Measurements from ENCODE around the gene ENDOV. TPM values are rescaled to one million over a fixed set of nuclear protein-coding genes. Genes with fewer than 3 reads are reported as not detected.

The ENDOV gene
- polyA plus RNA-seq, 1 donor (not counting 4 experiments of a cell fraction or from before 2014, with no cell fraction given) = 10.9 TPM

DNA sequence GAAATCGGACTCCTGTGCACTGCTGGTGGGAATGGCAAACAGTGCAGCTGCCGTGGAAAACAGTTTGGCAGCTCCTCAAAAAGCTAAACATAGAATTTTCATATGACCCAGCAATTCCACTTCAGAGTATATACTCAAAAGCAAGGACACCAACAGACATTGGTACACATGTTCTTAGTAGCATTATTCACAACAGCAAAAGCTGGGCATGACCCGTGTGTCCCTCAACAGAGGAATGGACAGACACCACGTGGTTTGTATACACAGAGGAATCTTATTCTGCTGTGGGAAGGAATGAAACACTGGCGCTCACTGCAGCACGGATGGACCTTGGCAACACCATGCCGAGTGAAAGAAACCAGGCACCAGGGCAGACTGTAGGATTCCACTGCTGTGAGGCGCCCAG, 45.5 kb downstream of the ENDOV start:
- TF ChIP-seq EZH2 (IDR thresholded peaks at IDR 0.05; ENCODE audit: low read length) (no peak), CTCF (optimal IDR thresholded peaks at IDR 0.05 in 1 of 3, IDR thresholded peaks at IDR 0.05 in 1 of 3, conservative IDR thresholded peaks at IDR 0.05 in 1 of 3; ENCODE audit: extremely low read depth in 1 of 3, insufficient read depth in 2 of 3, low read length in 3 of 3) (no peak)
- Histone ChIP-seq H3K36me3 (ENCODE audit: control insufficient read depth in 2 of 2, extremely low read depth in 1 of 2, insufficient read depth in 2 of 2, low read length in 2 of 2) (no peaks in the 10 kb centered on the region), H4K20me1 (ENCODE audit: control insufficient read depth, extremely low read depth, insufficient read depth, low read length) (no peaks in the 10 kb centered on the region), H3K27me3 (ENCODE audit: control insufficient read depth, extremely low read depth, insufficient read depth, low read length) (peaks cover 26% of the 10 kb centered on the region), H3K4me3 (ENCODE audit: control insufficient read depth in 2 of 3, extremely low read depth in 1 of 3, insufficient read depth in 2 of 3, low read depth in 1 of 3, low read length in 3 of 3) (no peak overlapping the region), H3K27ac (ENCODE audit: control insufficient read depth, insufficient read depth, low read length) (no peak overlapping the region), H3K9ac (ENCODE audit: control insufficient read depth, extremely low read depth, insufficient read depth, low read length) (no peak overlapping the region), H3K9me3 (ENCODE audit: control insufficient read depth, low read depth, low read length) (no peaks in the 10 kb centered on the region), H2AFZ (ENCODE audit: control insufficient read depth, low read length) (no peak overlapping the region), H3K4me1 (ENCODE audit: control insufficient read depth, extremely low read depth, insufficient read depth, low read length) (peaks cover 5% of the 10 kb centered on the region), H3K4me2 (ENCODE audit: control insufficient read depth, extremely low read depth, insufficient read depth, low read depth, low read length) (no peak overlapping the region), H3K9me1 (ENCODE audit: control insufficient read depth, extremely low read depth, insufficient read depth, low read length) (no peaks in the 10 kb centered on the region), H3K79me2 (ENCODE audit: control insufficient read depth, insufficient read depth, low read length) (no peaks in the 10 kb centered on the region)
- DNase-seq (ENCODE audit: low read depth, low spot score) (no peak), FAIRE-seq (no peak)
- dilution Hi-C loops (cut with MboI; ENCODE audit: extremely low pct_ligation_motif_present, low sequenced_read_pairs) = no loop called here

- Histone ChIP-seq H3K9me1 (ENCODE audit: control insufficient read depth, extremely low read depth, insufficient read depth, low read length) (no peaks in the 10 kb centered on the region), H3K4me2 (ENCODE audit: control insufficient read depth, extremely low read depth, insufficient read depth, low read depth, low read length) (no peak overlapping the region), H3K79me2 (ENCODE audit: control insufficient read depth, insufficient read depth, low read length) (no peaks in the 10 kb centered on the region), H3K9me3 (ENCODE audit: control insufficient read depth, low read depth, low read length) (no peaks in the 10 kb centered on the region), H3K4me1 (ENCODE audit: control insufficient read depth, extremely low read depth, insufficient read depth, low read length) (no peaks in the 10 kb centered on the region), H4K20me1 (ENCODE audit: control insufficient read depth, extremely low read depth, insufficient read depth, low read length) (no peaks in the 10 kb centered on the region), H3K4me3 (ENCODE audit: control insufficient read depth in 2 of 3, extremely low read depth in 1 of 3, insufficient read depth in 2 of 3, low read depth in 1 of 3, low read length in 3 of 3) (no peak overlapping the region), H2AFZ (ENCODE audit: control insufficient read depth, low read length) (no peak overlapping the region), H3K36me3 (ENCODE audit: control insufficient read depth in 2 of 2, extremely low read depth in 1 of 2, insufficient read depth in 2 of 2, low read length in 2 of 2) (no peaks in the 10 kb centered on the region), H3K27ac (ENCODE audit: control insufficient read depth, insufficient read depth, low read length) (no peak overlapping the region), H3K27me3 (ENCODE audit: control insufficient read depth, extremely low read depth, insufficient read depth, low read length) (peaks cover 37% of the 10 kb centered on the region), H3K9ac (ENCODE audit: control insufficient read depth, extremely low read depth, insufficient read depth, low read length) (no peak overlapping the region)
- dilution Hi-C loops (cut with MboI; ENCODE audit: extremely low pct_ligation_motif_present, low sequenced_read_pairs) = no loop called here
- FAIRE-seq (no peak), DNase-seq (ENCODE audit: low read depth, low spot score) (no peak)
- TF ChIP-seq EZH2 (IDR thresholded peaks at IDR 0.05; ENCODE audit: low read length) = no peak
- TF ChIP-seq CTCF (optimal IDR thresholded peaks at IDR 0.05 in 1 of 3, IDR thresholded peaks at IDR 0.05 in 1 of 3, conservative IDR thresholded peaks at IDR 0.05 in 1 of 3; ENCODE audit: extremely low read depth in 1 of 3, insufficient read depth in 2 of 3, low read length in 3 of 3) = no peak
These were observed 46.7 kb downstream of the ENDOV start for GRCh38 chr17:80461528-80462160.
